AG20443 (cell line): ENCODE measurements around the gene MIOS.
"Not testable (repeated sequence)": the region's sequence is repeated elsewhere in the genome, so short reads cannot be mapped to it uniquely, and the experiment has no call there.

Source experiments
- DNase-seq: peaks from one replicate; pipeline ENCODE4 v3.0.0; 2012; ENCODE audit warnings: low spot score, mixed read lengths

Gene MIOS

DNA sequence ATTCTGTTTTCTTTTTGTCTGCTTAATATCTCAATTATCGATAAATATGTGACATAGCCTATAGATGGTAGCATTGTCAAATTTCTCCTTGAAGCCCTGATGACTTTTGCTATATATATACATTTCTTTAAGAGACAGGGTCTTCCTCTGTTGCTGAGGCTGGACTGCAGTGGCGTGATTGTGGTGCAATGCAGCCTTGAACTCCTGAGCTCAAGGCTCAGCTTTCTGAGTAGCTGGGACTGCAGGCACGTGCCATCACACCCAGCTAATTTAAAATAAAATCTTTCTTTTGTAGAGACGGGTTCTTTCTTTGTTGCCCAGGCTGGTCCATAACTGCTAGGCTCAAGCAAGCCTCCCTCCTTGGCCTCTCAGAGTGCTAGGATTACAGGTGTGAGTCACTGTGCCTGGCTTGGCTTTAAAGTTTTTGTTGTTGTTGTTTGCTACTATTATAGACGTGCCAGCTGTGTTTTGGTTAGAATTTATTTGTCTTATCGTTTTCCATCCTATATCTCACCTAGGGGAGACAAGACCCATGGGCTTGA, 80.9 kb downstream of the MIOS start:
- DNase-seq: no peak

DNA sequence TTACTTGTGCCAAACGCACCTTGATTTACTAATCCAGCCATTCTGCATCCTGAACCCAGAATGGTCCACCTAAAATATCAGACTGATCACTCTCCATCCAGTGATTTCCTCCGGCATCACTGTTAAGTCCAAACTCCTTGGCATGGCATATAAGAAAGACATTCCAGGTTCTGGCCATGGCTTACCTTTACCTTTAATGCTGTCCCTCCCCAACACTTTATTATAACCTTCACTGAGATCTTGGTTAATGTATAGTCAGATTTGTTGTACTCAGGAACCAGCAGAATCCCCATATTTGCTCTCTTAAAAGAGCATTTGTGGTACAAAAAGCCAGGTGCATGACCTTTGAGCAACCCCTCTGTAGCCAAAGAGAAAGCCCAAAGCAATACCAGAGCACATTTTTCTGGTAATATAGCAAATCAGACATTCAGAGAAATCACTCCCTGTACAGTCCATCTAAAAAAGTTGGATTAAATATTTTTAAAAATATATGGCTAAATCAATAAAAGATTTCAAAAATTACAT, 84.1 kb downstream of the MIOS start:
- DNase-seq: no peak

DNA sequence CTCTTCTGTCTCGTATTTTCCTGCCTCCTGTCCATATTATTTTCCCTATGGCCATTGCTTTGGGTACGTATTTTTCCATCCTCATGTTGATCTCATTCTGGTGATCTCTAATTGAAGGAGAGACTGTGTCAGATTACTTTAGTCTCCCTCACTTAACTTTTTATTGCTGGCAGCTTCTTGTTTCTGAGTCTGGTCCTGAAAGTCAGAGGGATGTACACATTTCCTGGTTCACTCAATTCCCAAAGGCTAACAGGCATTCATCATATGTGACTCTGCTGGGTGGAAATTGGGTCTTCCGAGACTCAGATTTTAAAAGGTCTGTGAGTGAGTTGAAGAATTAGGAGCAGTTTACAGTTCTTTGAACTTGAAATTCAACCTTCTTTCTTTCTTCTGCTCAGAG, 84.8 kb downstream of the MIOS start:
- no peak for DNase-seq

DNA sequence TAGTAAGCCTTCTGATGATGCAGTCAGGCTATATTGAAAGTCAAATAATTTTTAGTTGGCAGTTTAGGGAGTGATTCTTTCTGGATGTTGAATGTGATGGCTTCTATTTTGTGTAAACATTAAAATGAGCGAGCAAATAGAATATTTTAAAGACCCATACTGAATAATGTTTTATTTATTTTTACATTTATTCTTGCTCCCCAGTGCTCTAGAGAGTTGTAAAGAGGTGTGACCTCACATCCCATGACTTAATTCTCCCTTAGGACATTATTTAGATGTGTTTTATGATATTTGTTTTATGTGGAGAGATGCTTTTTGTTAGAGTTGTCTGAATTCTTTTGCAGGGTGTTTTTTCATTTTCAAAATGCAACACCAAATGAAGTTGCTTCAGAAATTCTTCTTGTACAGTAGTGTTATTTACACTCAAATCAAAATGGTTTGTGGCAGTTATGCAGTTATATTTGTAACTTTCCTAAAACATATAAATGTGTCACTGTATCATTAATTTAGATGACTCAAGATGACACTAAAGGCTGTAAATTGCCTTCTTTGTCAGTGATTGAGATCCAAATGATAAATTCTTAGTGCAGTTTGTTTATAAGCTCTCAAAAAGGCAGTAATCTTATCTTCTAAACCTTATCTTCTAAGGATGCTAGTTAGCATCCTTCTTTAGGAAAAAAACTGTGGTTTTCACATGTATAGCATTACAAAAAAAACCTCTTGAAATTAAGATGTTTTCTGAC, 86.3 kb downstream of the MIOS start:
- no peak for DNase-seq

DNA sequence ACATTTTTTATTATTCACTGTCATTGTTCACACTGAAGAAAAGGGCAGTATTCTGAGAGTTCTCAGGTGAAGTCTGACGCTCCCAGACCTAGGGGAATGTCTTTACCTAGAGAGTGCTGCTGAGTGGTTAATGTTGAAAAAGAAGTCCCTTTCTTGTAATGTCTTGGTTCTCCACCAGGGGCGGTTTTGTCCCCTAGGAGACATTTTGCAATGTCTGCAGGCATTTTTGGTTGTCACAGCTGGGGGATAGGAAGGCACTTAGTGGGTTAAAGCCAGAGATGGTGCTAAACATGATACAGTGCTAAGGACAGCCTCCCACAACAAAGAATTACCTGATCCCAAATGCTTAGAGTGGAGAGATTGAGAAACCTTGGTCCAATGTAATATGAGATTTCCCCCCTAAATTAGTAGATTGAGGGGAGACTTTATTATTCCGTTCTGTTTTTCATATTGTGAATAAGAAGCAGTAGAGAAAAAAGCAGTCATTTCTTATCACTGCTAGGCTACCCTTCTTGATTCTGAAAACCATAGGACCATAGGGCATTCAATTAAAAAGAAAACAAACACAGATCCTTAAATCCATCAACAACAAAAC, 87.0 kb downstream of the MIOS start:
- DNase-seq: no peak

DNA sequence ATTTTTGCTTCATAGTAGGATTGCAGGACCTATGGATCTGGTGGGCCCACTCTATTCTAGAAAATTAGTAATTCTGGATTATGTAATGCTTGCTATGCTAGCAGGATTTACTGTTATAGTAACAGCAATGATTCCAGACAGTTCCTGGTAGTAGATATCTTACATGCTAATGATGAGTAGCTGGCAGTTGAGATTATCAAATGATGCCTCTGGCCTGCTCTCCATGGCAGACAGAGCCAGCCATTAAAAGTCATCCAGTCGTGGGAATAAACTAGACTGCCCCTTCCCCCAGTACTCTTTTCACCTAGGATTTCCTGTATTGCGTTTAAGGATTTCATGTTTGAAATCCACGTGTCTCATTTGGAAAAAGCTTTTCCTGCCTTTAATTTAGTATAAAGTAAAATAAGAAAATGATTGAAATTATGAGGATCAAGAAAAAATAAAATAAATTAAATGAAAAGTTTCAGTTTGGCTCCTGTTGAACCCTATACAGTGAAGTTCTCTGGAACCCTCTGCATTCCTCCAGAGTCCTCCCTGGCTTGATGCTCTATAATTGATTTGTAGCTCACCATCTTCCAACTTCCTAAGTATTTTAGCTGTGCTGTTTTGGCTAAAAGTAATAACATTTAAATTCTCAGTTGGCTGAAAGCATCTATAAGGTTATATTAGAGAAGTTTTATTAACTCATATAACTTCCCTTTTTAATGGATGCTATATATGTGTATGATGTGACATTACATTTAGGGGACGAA, 88.5 kb downstream of the MIOS start:
- no peak for DNase-seq

DNA sequence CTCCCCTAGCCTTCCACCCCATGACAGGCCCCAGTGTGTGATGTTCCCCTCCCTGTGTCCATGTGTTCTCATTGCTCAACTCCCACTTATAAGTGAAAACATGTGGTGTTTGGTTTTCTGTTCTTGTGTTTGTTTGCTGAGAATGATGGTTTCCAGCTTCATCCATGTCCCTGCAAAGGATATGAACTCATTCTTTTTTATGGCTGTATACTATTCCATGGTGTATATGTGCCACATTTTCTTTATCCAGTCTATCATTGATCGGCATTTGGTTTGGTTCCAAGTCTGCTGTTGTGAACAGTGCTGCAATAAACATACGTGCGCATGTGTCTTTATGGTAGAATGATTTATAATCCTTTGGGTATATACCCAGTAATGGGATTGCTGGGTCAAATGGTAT, 89.8 kb downstream of the MIOS start:
- DNase-seq: not testable (repeated sequence)
